ENCODE data around the gene ANKRD36B.
"Not testable (repeated sequence)": the region's sequence is repeated elsewhere in the genome, so short reads cannot be mapped to it uniquely, and the experiment has no call there.

GRCh38 chr2:97565674-97566073 is 24.0 kb downstream of the ANKRD36B start:
- not testable (repeated sequence) for TF ChIP-seq CTCF (IDR thresholded peaks at IDR 0.05; ENCODE audit: insufficient read depth, low read length, poor library complexity, severe bottlenecking); EZH2phosphoT487 (conservative IDR thresholded peaks at IDR 0.05; ENCODE audit: low read length)

Measured in SU-DHL-6 (cell line).